GM19455 (cell line): ENCODE results near the gene CDH23.

Experiments
- ATAC-seq: cut with Tn5 transposase; IDR thresholded peaks from one replicate; pipeline ENCODE4 v1.9.1; 2021; ENCODE audit not compliant: unreplicated experiment

CDH23 gene

DNA sequence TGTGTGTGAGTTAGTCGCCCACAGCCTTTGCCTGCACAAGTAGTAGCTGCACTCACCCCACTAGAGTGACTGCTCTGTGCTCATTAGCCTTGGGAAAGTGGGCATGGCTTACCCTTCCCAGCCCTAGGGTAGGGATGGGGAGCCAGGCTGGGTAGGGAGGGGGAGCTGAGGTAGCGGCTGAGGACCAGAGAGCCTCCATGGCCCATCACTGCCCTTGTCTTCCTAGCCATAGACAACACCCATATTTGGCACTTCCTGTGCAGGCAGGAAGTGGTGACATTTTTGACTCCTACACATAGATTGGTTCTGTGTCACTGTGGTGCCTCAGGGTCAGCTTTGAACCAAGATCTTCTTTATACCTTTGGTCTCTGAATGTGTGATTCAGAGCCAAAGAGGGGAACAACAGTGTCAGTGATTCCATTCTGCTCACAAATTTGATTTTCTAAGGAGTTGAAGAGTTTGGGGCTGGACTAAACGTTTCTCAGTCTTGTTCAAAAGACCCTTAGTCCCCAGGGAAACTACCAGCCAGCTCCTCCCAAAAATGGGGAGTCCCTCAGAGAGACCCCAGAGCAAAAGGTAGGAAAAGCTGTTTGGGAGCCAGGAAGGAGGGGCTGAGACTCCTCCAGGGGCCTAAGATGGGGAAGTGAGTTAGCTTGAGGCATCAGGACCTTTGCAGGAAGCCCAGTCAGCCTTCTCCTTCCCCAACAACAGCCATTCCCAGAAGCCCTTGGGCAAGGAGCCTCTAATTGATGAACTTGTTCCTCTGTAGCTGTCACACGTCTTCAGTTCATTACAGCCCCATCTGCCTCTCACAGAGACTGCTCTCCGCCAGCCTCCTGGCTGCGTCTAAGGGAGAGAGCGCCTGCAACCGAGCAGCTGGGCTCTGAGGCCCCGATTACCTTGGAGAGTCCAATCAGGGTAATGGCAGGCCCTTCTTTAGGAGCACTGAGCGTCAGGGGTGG is 135.0 kb downstream of the CDH23 start:
- no peak for ATAC-seq

- ATAC-seq, result no peak
Observed at GRCh38 chr10:71532878-71533277, 136.2 kb downstream of the CDH23 start.

DNA sequence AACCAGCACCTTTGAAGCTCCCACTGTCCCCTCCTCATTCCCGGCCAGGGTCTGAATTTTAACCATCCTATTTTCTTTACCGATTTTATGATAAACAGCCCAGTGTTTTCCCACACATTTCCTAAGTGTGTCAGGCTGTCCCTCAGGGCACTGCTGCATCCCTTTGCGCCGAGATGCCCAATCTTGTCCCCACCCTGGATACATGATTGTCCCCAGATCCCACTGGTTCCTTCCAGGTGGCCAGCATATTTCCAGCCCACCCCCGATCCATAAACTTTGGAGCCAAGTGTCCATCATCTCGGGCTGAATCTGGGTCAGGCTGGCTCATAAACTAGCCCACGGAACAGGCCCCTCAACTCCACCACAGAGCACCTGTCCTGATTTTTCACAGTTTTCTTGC is 137.2 kb downstream of the CDH23 start:
- ATAC-seq, result no peak

- no peak for ATAC-seq
Observed at GRCh38 chr10:71534568-71535194, 138.0 kb downstream of the CDH23 start.

DNA sequence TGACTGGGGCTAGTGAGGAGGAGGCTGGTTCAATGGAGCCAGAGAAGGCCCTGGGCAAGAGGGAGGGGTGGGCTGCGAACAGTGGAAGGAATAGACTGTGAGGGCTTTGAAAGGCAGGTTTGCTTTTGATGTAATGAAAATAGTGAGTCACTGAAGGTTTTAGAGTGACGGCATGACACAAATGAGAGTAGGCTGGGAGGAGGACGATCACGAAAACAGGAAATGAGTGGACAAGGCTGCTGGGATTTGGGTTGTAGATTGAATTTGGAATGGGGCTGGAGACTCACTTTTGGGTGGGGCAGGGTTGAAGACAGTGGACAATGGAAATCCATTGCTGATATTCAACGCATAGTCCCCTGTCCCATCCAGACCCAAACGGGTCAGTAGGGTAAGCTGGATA is 139.6 kb downstream of the CDH23 start:
- no peak for ATAC-seq

GRCh38 chr10:71537125-71537524 is 140.4 kb downstream of the CDH23 start:
- ATAC-seq, result no peak

DNA sequence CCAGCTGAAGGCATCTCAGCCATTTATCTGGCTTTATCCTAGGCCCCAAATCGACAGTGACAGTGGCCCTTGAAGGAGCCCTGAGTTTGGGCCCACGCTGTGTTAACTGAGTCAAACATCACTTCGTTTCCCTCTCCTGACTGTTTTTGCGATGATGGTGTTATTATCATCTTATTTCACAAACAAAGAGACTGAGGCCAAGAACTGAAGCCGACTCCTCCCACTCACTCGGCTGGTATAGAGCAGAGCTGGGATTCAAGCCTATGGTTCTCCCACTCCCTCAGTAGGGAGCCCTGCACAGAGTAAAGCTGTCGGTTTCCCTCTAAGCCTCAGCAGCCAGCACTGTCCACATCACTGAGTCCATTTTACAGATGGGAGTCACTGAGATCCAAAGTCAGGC is 141.0 kb downstream of the CDH23 start:
- no peak for ATAC-seq

GRCh38 chr10:71538608-71539260 is 142.0 kb downstream of the CDH23 start:
- no peak for ATAC-seq

DNA sequence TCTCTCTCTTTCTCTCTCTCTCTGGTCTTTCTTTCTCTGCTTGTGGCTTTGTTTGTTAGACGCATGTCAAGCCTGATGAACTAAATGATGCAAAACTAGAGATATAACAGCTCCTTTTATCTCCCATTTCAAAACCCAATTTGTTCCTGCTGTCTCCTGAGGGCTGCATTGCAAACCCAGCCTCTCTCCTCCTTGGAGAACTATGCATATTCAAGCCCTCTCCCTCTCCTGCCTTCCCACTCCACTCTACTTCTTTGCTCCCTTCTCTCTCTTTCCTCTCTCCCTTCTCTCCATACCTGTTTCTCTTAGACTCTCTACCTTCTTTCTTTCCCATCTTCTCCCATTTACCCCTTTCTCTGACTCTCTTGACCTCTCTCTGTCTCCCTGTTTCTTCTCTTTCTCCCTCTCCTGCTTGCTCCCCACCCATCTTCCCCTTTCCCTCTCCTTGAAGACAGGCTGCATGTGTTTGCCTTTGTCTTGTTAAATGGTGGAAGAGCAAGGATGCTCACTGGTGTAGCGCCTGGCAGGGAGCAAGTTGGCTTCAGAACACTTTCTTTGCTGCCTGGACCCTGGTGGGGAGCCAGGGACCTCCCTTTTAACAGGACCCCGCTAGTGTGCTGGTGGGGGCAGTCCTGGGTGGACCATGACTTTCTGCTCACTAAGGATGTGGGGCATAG is 142.9 kb downstream of the CDH23 start:
- ATAC-seq, result no peak

DNA sequence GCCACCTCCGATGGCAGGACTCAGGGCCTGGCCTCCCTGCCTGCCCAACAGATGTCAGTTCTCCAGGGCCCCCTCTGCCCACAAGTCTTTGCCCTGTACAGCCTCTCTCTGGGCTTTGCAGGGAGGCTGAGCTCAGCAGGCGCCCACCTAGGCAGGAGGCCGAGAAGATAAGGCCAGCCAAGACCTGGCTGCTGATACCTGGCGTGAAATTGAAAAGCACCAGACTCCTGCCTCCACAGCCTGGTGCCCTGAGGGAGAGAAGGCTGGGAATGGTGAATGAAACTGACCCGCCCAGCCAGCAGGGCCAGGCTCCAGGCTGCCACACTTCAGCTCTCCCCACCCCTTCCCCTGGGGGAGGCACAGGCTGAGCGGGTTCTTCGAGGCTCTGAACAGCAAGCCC is 145.8 kb downstream of the CDH23 start:
- ATAC-seq, result no peak

DNA sequence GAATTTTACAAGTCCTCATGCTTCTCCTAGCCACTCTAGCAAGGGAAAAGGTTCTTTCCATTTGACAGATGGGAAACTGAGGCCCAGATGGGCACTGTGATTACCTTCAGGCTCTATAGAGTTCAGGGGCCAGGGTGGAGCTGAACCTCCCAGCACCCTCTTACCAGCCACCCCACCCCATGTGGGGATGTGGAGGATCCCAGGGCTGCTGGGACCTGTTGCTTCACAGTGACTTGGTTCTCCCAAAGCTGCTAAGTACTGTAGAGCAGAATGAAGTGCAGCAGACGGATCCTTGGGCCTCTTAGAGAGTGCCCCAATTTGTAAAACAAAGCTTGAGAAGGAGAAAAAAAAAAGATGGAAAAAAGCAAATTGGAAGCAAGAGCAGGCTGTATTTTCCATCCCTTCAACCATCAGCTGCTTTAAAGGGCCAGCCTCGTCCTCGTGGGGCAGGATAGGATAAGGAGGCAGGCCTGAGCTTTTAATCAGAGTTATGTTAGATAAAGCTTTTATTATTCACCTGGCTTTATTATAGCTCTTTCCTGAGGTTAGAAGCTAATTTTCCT is 147.0 kb downstream of the CDH23 start:
- ATAC-seq, result no peak

- no peak for ATAC-seq
Observed at GRCh38 chr10:71545001-71545400, 148.3 kb downstream of the CDH23 start.

DNA sequence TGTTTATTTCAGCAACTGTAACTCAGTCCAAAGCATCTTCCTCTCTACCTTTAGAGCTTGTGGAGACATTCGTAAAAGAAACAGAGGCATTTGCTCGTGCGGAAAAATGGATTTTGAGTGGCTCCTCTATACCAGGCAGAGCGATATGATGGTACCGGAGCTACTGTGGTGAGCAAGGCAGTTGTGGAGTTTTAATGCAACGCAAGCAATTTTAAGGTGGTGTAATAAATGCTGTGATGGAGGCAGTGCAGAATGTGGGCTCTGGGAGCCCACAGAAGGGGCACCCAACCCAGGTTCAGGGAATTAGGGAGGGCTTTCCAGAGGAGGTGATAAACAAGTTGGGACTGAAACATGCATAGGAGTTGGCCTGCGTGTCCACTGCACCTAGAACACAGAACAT is 149.5 kb downstream of the CDH23 start:
- no peak for ATAC-seq

- no peak for ATAC-seq
Observed at GRCh38 chr10:71547312-71547711, 150.6 kb downstream of the CDH23 start.

GRCh38 chr10:71547876-71548846 is 151.4 kb downstream of the CDH23 start:
- ATAC-seq, result no peak

- no peak for ATAC-seq
Observed at GRCh38 chr10:71549766-71550533, 153.2 kb downstream of the CDH23 start.

DNA sequence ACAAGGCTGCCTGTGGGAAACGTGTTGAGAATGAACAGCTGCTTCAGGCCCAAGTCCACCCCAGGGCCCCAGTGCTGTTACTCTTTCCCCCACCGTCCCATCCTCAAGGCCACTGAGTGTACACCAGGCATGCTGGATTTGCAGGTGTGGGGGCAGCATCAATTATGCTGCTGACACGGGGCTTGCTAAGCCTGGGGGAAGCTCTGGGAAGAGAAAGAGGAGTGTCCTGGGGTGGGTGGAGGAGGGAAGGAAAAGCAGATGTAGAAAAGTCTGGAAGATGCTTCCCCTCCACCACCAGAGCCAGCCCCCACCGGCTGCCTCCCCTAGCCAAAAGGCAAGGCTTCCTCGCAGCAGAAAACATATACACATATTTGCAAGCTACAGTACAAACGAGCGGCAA is 153.9 kb downstream of the CDH23 start:
- ATAC-seq, result no peak

- ATAC-seq, result no peak
Observed at GRCh38 chr10:71551970-71552369, 155.2 kb downstream of the CDH23 start.

DNA sequence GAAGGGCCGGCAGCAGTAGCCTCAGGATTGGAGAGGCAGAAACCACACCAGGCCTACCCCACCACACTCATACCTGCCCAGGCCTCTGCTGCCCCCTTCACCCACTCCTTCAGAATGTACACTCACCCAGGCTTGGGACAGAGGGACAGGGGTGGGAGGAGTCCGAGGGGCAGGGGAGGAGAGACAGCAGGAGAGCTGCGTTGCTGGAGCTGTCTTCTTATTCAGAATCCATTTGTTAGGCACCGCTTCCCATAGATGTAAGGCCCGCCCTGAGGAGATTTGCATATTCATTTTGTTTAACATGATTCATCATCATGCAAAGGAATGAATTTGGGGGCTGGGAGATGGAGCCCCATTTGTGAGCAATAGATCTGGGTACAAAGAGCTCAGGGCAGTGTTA is 156.7 kb downstream of the CDH23 start:
- no peak for ATAC-seq
